Measurements from ENCODE around the gene FOSB. TPM values are rescaled to one million over a fixed set of nuclear protein-coding genes. Genes with fewer than 3 reads are reported as not detected.

The FOSB gene
- total RNA-seq, 4 donors from 2014 or later = 2.2 to 25.2 (median 6.9) TPM

DNA sequence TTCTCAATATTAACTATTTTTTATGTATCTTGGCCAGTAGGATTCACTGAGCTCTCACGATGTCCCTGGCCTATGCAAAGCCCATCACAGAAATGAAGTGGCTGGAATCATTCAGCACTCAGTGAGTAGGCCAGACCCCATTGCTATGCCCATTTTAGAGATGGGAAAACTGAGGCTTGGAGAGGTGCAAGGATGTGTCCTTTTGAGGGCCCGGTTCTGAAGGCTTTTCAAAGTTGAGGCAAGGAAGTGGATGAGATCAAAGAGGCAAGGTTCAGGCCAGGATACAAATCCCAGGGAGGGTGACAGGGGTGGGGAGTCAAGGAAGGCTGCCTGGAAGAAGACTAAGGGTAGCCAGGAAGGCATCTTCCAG lies 25.4 kb upstream of the FOSB start:
- no peaks in the 10 kb centered on the region for H3K36me3 ChIP-seq
- no peak overlapping the region for H3K4me3 ChIP-seq
- H3K9me3 ChIP-seq = no peaks in the 10 kb centered on the region
- peak overlapping the region; percentile 92 to 97 (median 94) for H3K27ac ChIP-seq (replicated peaks in 1 of 4)
- intact Hi-C loops (cut with DNase I) = no loop called here
- peaks cover 26 to 67% (median 44%) of the 10 kb centered on the region in 4 donors for H3K4me1 ChIP-seq
- TF ChIP-seq POLR2A (IDR thresholded peaks at IDR 0.05; ENCODE audit: low read depth) = no peak
- TF ChIP-seq EP300 (IDR thresholded peaks at IDR 0.05) = no peak
- TF ChIP-seq POLR2AphosphoS5 (IDR thresholded peaks at IDR 0.05) = no peak
- TF ChIP-seq, protein P1, sequence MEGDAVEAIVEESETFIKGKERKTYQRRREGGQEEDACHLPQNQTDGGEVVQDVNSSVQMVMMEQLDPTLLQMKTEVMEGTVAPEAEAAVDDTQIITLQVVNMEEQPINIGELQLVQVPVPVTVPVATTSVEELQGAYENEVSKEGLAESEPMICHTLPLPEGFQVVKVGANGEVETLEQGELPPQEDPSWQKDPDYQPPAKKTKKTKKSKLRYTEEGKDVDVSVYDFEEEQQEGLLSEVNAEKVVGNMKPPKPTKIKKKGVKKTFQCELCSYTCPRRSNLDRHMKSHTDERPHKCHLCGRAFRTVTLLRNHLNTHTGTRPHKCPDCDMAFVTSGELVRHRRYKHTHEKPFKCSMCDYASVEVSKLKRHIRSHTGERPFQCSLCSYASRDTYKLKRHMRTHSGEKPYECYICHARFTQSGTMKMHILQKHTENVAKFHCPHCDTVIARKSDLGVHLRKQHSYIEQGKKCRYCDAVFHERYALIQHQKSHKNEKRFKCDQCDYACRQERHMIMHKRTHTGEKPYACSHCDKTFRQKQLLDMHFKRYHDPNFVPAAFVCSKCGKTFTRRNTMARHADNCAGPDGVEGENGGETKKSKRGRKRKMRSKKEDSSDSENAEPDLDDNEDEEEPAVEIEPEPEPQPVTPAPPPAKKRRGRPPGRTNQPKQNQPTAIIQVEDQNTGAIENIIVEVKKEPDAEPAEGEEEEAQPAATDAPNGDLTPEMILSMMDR (IDR thresholded peaks at IDR 0.05) = no peak
- 85% methylated on average over 2 of the region's 2 CpGs for WGBS
- DNase-seq (ENCODE audit: extremely low spot score) = no peak
- H3K27me3 ChIP-seq = no peaks in the 10 kb centered on the region

- Histone ChIP-seq H3K9me3 (no peaks in the 10 kb centered on the region), H3K4me3 (peak overlapping the region; percentile 58 to 66 (median 59)), H3K36me3 (no peaks in the 10 kb centered on the region), H3K4me1 (peaks cover 26 to 71% (median 44%) of the 10 kb centered on the region in 4 donors), H3K27ac (replicated peaks in 1 of 4) (peak overlapping the region; percentile 92 to 97 (median 94)), H3K27me3 (no peaks in the 10 kb centered on the region)
- DNase-seq (ENCODE audit: extremely low spot score) = no peak
- intact Hi-C loops (cut with DNase I) = no loop called here
- 20% methylated on average over 13 of the region's 15 CpGs for WGBS
- TF ChIP-seq POLR2A (IDR thresholded peaks at IDR 0.05; ENCODE audit: low read depth) = no peak
- TF ChIP-seq POLR2AphosphoS5 (IDR thresholded peaks at IDR 0.05) = no peak
- TF ChIP-seq, protein P1 (IDR thresholded peaks at IDR 0.05) = no peak
- no peak for TF ChIP-seq EP300 (IDR thresholded peaks at IDR 0.05)
Measured at GRCh38 chr19:45442778-45443461, 24.9 kb upstream of the FOSB start.

GRCh38 chr19:45443462-45444317 lies 24.1 kb upstream of the FOSB start:
- intact Hi-C loops (cut with DNase I) = no loop called here
- Histone ChIP-seq H3K4me3 (peak overlapping the region; percentile 58 to 66 (median 59)), H3K4me1 (peaks cover 26 to 78% (median 49%) of the 10 kb centered on the region in 4 donors), H3K27me3 (no peaks in the 10 kb centered on the region), H3K27ac (replicated peaks in 1 of 4) (peak overlapping the region; percentile 92 to 97 (median 94)), H3K9me3 (no peaks in the 10 kb centered on the region), H3K36me3 (no peaks in the 10 kb centered on the region)
- WGBS = 1% methylated on average over 48 of the region's 49 CpGs
- peak; percentile 97 for DNase-seq (ENCODE audit: extremely low spot score)
- TF ChIP-seq POLR2A (IDR thresholded peaks at IDR 0.05; ENCODE audit: low read depth) (peak; percentile 52), POLR2AphosphoS5 (IDR thresholded peaks at IDR 0.05) (peak; percentile 97 to 98), EP300 (IDR thresholded peaks at IDR 0.05) (no peak)
- TF ChIP-seq, protein P1 (IDR thresholded peaks at IDR 0.05) = peak in 1 of 3 experiments; percentile 18

GRCh38 chr19:45444318-45445041 lies 23.3 kb upstream of the FOSB start:
- H3K27me3 ChIP-seq = no peaks in the 10 kb centered on the region
- H3K27ac ChIP-seq (replicated peaks in 1 of 4) = peak overlapping the region; percentile 92 to 97 (median 94)
- intact Hi-C loops (cut with DNase I) = no loop called here
- DNase-seq (ENCODE audit: extremely low spot score) = peak; percentile 97
- TF ChIP-seq POLR2AphosphoS5 (IDR thresholded peaks at IDR 0.05) = peak; percentile 77 to 88
- no peak for TF ChIP-seq EP300 (IDR thresholded peaks at IDR 0.05)
- TF ChIP-seq, protein P1 (IDR thresholded peaks at IDR 0.05) = no peak
- TF ChIP-seq POLR2A (IDR thresholded peaks at IDR 0.05; ENCODE audit: low read depth) = peak; percentile 53
- WGBS = 15% methylated on average over 33 of the region's 47 CpGs
- H3K9me3 ChIP-seq = no peaks in the 10 kb centered on the region
- peak overlapping the region; percentile 58 to 66 (median 59) for H3K4me3 ChIP-seq
- peaks cover 26 to 79% (median 54%) of the 10 kb centered on the region in 4 donors for H3K4me1 ChIP-seq
- H3K36me3 ChIP-seq = no peaks in the 10 kb centered on the region

Measured in esophagus muscularis mucosa (tissue), 4 donors.